PC-9 (cell line): ENCODE measurements around the gene ATP7A.

Source experiments
- EZH2 ChIP-seq: fragments of 200-600 bp; sonication (generic); IDR thresholded peaks from 2 replicates; pipeline ENCODE4 v1.8.0; 2017; ENCODE audit warnings: antibody characterized with exemption, low read depth
- TF ChIP-seq, protein P1 (sequence below): fragments of 200-600 bp; sonication (generic); conservative IDR thresholded peaks from 2 replicates; pipeline ENCODE4 v1.6.1; 2017; ENCODE audit warnings: mixed run types, antibody characterized with exemption, mild to moderate bottlenecking, moderate library complexity

- TF ChIP-seq, protein P1, sequence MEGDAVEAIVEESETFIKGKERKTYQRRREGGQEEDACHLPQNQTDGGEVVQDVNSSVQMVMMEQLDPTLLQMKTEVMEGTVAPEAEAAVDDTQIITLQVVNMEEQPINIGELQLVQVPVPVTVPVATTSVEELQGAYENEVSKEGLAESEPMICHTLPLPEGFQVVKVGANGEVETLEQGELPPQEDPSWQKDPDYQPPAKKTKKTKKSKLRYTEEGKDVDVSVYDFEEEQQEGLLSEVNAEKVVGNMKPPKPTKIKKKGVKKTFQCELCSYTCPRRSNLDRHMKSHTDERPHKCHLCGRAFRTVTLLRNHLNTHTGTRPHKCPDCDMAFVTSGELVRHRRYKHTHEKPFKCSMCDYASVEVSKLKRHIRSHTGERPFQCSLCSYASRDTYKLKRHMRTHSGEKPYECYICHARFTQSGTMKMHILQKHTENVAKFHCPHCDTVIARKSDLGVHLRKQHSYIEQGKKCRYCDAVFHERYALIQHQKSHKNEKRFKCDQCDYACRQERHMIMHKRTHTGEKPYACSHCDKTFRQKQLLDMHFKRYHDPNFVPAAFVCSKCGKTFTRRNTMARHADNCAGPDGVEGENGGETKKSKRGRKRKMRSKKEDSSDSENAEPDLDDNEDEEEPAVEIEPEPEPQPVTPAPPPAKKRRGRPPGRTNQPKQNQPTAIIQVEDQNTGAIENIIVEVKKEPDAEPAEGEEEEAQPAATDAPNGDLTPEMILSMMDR: no peak
- TF ChIP-seq EZH2: no peak
Measured at GRCh38 chrX:77901506-77901905, 9.0 kb upstream of the ATP7A start.
